HEK293 (cell line): ENCODE data around the gene IFNGR1.

Source experiments
- CTCF ChIA-PET: fragments of 350-600 bp; formaldehyde crosslinking; extraction: SDS; loops from one replicate; lab custom pipeline; 2021; ENCODE audit warnings: antibody characterized with exemption; lab: Yijun Ruan, JAX
- POLR2A ChIA-PET: fragments of 300-600 bp; formaldehyde crosslinking; extraction: SDS; loops from one replicate; lab custom pipeline; 2020; ENCODE audit warnings: antibody characterized with exemption, inconsistent platforms; lab: Yijun Ruan, JAX
- H3K27ac ChIP-seq: fragments of 200-500 bp; sonication (Bioruptor generic); 2 replicates; pipeline ENCODE4 v1.5.1; 2014; ENCODE audit warnings: low read depth, low read length, control low read depth, inconsistent platforms; ENCODE audit errors: extremely low read depth
- H3K36me3 ChIP-seq, 2 experiments: fragments of 200-500 bp in 1 of 2; sonication (Bioruptor generic) in 1 of 2; 1 replicate in 1 of 2; 2 replicates in 1 of 2; pipeline ENCODE4 v1.5.1; 2014 to 2017; ENCODE audit warnings: inconsistent platforms in 2 of 2, low read length in 2 of 2; ENCODE audit not compliant: control insufficient read depth in 2 of 2, insufficient read depth in 1 of 2
- H3K4me1 ChIP-seq: fragments of 200-500 bp; sonication (Bioruptor generic); 2 replicates; pipeline ENCODE4 v1.5.1; 2014; ENCODE audit warnings: mild to moderate bottlenecking, low read length, inconsistent platforms; ENCODE audit not compliant: control insufficient read depth, insufficient read depth
- H3K4me3 ChIP-seq: 2 replicates; pipeline ENCODE4 v1.5.1; 2011; ENCODE audit warnings: low read depth, mild to moderate bottlenecking, control low read depth, low read length, moderate library complexity
- H3K9me3 ChIP-seq: fragments of 200-500 bp; sonication (Bioruptor generic); 2 replicates; pipeline ENCODE4 v1.5.1; 2014; ENCODE audit warnings: low read depth, low read length, inconsistent platforms; ENCODE audit not compliant: control insufficient read depth, insufficient read depth
- KLF1 ChIP-seq: fragments of 450-650 bp; formaldehyde crosslinking; IDR thresholded peaks from 2 replicates; pipeline ENCODE4 v1.5.1; 2016; ENCODE audit warnings: missing biosample characterization, missing genetic modification characterization
- PRDM1 ChIP-seq: fragments of 450-650 bp; formaldehyde crosslinking; IDR thresholded peaks from 2 replicates; pipeline ENCODE4; 2016; ENCODE audit warnings: missing biosample characterization, missing genetic modification characterization
- REPIN1 ChIP-seq: fragments of 450-650 bp; formaldehyde crosslinking; IDR thresholded peaks from 2 replicates; pipeline ENCODE4 v1.5.1; 2017; ENCODE audit warnings: missing biosample characterization, missing genetic modification characterization, low read depth
- SP2 ChIP-seq: fragments of 450-650 bp; formaldehyde crosslinking; IDR thresholded peaks from 2 replicates; pipeline ENCODE4 v1.5.1; 2016; ENCODE audit warnings: missing biosample characterization, missing genetic modification characterization
- YY2 ChIP-seq: fragments of 450-650 bp; formaldehyde crosslinking; IDR thresholded peaks from 2 replicates; pipeline ENCODE4 v1.5.1; 2016; ENCODE audit warnings: missing biosample characterization, missing genetic modification characterization
- ZIC2 ChIP-seq: fragments of 450-650 bp; formaldehyde crosslinking; IDR thresholded peaks from 2 replicates; pipeline ENCODE4 v1.5.1; 2016; ENCODE audit warnings: missing biosample characterization, missing genetic modification characterization
- ZNF114 ChIP-seq: fragments of 450-650 bp; formaldehyde crosslinking; IDR thresholded peaks from 2 replicates; pipeline ENCODE4 v1.5.0; 2017; ENCODE audit warnings: missing biosample characterization, missing genetic modification characterization
- ZNF138 ChIP-seq: fragments of 450-650 bp; formaldehyde crosslinking; IDR thresholded peaks from 2 replicates; pipeline ENCODE4 v1.5.1; 2016; ENCODE audit warnings: missing biosample characterization, missing genetic modification characterization, borderline replicate concordance
- ZNF146 ChIP-seq: fragments of 450-650 bp; formaldehyde crosslinking; IDR thresholded peaks from 2 replicates; pipeline ENCODE4 v1.5.1; 2016; ENCODE audit warnings: missing biosample characterization, missing genetic modification characterization
- ZNF214 ChIP-seq: fragments of 450-650 bp; formaldehyde crosslinking; IDR thresholded peaks from 2 replicates; pipeline ENCODE4 v1.5.1; 2017; ENCODE audit warnings: missing biosample characterization, mild to moderate bottlenecking, missing genetic modification characterization, borderline replicate concordance
- ZNF341 ChIP-seq: fragments of 450-650 bp; formaldehyde crosslinking; IDR thresholded peaks from 2 replicates; pipeline ENCODE4; 2016; ENCODE audit warnings: low read depth, missing biosample characterization, missing genetic modification characterization
- ZNF416 ChIP-seq: fragments of 450-650 bp; formaldehyde crosslinking; IDR thresholded peaks from 2 replicates; pipeline ENCODE4 v1.5.1; 2016; ENCODE audit warnings: missing biosample characterization, missing genetic modification characterization
- ZNF571 ChIP-seq: fragments of 450-650 bp; formaldehyde crosslinking; IDR thresholded peaks from 2 replicates; pipeline ENCODE4 v1.5.0; 2017; ENCODE audit warnings: missing biosample characterization, missing genetic modification characterization
- ZNF596 ChIP-seq: fragments of 450-650 bp; IDR thresholded peaks from 2 replicates; pipeline ENCODE4 v1.5.0; 2018; ENCODE audit warnings: missing biosample characterization, mild to moderate bottlenecking, missing genetic modification characterization, moderate library complexity
- ZXDB ChIP-seq: fragments of 450-650 bp; formaldehyde crosslinking; IDR thresholded peaks from 2 replicates; pipeline ENCODE4 v1.5.1; 2016; ENCODE audit warnings: missing biosample characterization, missing genetic modification characterization
- TF ChIP-seq, protein P1 (sequence below): fragments of 450-650 bp; IDR thresholded peaks from 2 replicates; pipeline ENCODE4 v1.5.1; 2018; ENCODE audit warnings: missing biosample characterization, missing genetic modification characterization
- TF ChIP-seq, protein P2 (sequence below): fragments of 450-650 bp; formaldehyde crosslinking; IDR thresholded peaks from 2 replicates; pipeline ENCODE4 v1.5.1; 2016; ENCODE audit warnings: missing biosample characterization, missing genetic modification characterization
- TF ChIP-seq, protein P3 (sequence below): fragments of 450-650 bp; formaldehyde crosslinking; IDR thresholded peaks from 2 replicates; pipeline ENCODE4 v1.5.1; 2016; ENCODE audit warnings: missing biosample characterization, missing genetic modification characterization

Gene IFNGR1

DNA sequence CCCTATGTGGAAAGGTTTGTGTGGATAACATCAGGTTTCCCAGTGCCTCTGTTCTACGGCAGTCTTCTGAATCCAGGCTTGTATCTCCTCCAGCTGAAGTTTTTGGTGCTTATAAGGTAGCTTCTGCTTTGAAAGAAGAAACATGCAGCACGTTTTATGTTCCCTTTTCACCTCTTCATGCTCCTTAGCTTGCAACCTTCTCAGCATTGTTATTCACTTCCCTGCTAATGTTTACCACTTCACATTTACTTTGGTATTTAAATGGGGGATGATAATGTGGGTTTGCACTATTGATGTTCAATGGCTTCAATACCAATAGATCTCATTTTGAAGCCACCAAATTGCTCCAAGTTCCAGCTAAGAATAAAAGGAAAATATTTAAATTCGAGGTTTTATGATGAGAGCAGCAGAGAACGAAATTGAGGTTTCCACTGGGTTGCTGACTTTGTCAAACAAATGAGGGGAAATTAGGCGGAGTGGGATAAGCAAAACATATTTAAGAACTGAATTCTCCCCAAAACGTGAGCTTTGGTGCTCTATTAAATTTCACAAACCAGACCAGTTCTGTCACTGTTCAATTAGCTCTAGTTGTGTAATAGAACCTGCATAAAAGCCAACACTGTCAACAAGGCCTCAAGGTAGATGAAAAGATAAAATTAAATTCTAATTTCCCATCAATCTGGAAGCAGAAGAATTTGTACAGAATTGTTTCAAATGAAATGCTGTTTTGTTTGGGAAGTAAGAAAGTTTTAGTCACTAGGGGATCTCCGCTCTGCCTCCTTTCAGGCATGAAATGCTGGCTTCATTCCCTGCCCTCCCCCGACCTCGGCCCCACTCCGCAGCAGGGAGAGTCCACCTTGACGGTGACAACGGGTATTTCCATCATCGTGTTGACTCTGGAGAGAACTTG is 47.1 kb downstream of the IFNGR1 start:
- CTCF ChIA-PET, result interaction anchor here (0.5 to 0.7 kb wide), 3 partner anchors 26 to 201 kb away, joined by 3 to 5 read pairs (median 3); no protein-coding TSS in a partner anchor
- POLR2A ChIA-PET, result no interaction called here
- H3K4me1 ChIP-seq, result no peaks in the 10 kb centered on the region

DNA sequence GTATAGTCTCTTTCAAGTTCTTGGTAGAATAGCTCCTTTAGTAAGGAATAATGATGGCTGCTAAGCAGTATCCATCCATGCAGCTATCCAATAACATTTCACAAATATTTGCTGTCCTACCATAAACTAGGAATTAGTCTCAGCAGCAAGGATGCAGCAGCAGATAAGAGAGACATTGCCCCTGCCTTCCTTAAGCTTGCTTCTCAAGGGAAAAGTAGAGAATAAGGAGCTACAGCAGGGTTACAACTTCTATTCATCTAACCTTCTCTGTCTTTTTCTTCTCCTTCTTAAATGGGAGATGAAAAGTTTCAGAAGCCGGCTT is 48.2 kb downstream of the IFNGR1 start:
- Histone ChIP-seq H3K9me3 (no peaks in the 10 kb centered on the region), H3K36me3 (no peaks in the 10 kb centered on the region), H3K4me3 (no peak overlapping the region), H3K4me1 (no peaks in the 10 kb centered on the region)
- CTCF ChIA-PET, result interaction anchor here (0.7 kb wide), 2 partner anchors 8 to 200 kb away, joined by 3 read pairs; no protein-coding TSS in a partner anchor
- TF ChIP-seq, protein P1, sequence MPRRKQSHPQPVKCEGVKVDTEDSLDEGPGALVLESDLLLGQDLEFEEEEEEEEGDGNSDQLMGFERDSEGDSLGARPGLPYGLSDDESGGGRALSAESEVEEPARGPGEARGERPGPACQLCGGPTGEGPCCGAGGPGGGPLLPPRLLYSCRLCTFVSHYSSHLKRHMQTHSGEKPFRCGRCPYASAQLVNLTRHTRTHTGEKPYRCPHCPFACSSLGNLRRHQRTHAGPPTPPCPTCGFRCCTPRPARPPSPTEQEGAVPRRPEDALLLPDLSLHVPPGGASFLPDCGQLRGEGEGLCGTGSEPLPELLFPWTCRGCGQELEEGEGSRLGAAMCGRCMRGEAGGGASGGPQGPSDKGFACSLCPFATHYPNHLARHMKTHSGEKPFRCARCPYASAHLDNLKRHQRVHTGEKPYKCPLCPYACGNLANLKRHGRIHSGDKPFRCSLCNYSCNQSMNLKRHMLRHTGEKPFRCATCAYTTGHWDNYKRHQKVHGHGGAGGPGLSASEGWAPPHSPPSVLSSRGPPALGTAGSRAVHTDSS, result no peak
- TF ChIP-seq ZNF341 (tag by site-specific recombination), result no peak
- TF ChIP-seq KLF1 (tag by site-specific recombination), result no peak
- TF ChIP-seq, all 188 proteins: peak for 0
- POLR2A ChIA-PET, result no interaction called here
- no peak overlapping the region for H3K27ac ChIP-seq

More for the DNA sequence above, 47.1 kb downstream of the IFNGR1 start:
- no peak for TF ChIP-seq PRDM1 (tag by site-specific recombination)
- TF ChIP-seq, protein P2, sequence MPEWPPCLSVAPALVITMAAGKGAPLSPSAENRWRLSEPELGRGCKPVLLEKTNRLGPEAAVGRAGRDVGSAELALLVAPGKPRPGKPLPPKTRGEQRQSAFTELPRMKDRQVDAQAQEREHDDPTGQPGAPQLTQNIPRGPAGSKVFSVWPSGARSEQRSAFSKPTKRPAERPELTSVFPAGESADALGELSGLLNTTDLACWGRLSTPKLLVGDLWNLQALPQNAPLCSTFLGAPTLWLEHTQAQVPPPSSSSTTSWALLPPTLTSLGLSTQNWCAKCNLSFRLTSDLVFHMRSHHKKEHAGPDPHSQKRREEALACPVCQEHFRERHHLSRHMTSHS (tag by site-specific recombination), result no peak
- no peak for TF ChIP-seq REPIN1 (tag by site-specific recombination)
- no peak for TF ChIP-seq ZNF416 (tag by site-specific recombination)
- TF ChIP-seq ZNF571 (tag by site-specific recombination), result no peak
- TF ChIP-seq ZNF146 (tag by site-specific recombination), result no peak
- TF ChIP-seq SP2, result no peak
- no peak for TF ChIP-seq ZXDB (tag by site-specific recombination)
- TF ChIP-seq YY2 (tag by site-specific recombination), result no peak
- no peak for TF ChIP-seq ZIC2 (tag by site-specific recombination)
- TF ChIP-seq ZNF114, result no peak
- TF ChIP-seq ZNF596 (tag by site-specific recombination), result no peak
- TF ChIP-seq ZNF138 (tag by site-specific recombination), result no peak
- TF ChIP-seq ZNF214, result no peak
- TF ChIP-seq, protein P3, sequence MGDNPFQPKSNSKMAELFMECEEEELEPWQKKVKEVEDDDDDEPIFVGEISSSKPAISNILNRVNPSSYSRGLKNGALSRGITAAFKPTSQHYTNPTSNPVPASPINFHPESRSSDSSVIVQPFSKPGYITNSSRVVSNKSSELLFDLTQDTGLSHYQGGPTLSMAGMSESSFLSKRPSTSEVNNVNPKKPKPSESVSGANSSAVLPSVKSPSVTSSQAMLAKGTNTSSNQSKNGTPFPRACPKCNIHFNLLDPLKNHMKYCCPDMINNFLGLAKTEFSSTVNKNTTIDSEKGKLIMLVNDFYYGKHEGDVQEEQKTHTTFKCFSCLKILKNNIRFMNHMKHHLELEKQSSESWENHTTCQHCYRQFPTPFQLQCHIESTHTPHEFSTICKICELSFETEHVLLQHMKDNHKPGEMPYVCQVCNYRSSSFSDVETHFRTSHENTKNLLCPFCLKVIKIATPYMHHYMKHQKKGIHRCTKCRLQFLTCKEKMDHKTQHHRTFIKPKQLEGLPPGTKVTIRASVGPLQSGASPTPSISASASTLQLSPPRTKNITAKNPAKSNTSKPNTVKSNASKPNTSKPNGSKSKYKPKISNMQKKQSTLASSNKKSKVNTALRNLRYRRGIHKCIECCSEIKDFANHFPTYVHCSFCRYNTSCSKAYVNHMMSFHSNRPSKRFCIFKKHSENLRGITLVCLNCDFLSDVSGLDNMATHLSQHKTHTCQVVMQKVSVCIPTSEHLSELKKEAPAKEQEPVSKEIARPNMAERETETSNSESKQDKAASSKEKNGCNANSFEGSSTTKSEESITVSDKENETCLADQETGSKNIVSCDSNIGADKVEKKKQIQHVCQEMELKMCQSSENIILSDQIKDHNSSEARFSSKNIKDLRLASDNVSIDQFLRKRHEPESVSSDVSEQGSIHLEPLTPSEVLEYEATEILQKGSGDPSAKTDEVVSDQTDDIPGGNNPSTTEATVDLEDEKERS (tag by site-specific recombination), result no peak
- TF ChIP-seq, all 188 proteins: peak for 0
- H3K36me3 ChIP-seq, result no peaks in the 10 kb centered on the region
- H3K9me3 ChIP-seq, result no peaks in the 10 kb centered on the region
- H3K27ac ChIP-seq, result no peak overlapping the region
- H3K4me3 ChIP-seq, result no peak overlapping the region
